Subcutaneous adipose tissue (tissue), 4 donors: ENCODE measurements around the gene C6orf89. TPM values are rescaled to one million over a fixed set of nuclear protein-coding genes. Genes with fewer than 3 reads are reported as not detected.

Experiments used
- total RNA-seq, 4 donors: library from RNA; depleted of rRNA; stranded (reverse); fragments of >200 nt; gene quantifications; one replicate each; pipeline ENCODE4 v1.1.0, GENCODE V29; 2016
- TF ChIP-seq, protein P1 (sequence below): fragments of 450-650 bp; IDR thresholded peaks from one replicate; pipeline ENCODE4 v1.5.1; 2016; ENCODE audit warnings: low read depth, mild to moderate bottlenecking, control low read depth, antibody characterized with exemption, moderate library complexity

Gene C6orf89, protein sequence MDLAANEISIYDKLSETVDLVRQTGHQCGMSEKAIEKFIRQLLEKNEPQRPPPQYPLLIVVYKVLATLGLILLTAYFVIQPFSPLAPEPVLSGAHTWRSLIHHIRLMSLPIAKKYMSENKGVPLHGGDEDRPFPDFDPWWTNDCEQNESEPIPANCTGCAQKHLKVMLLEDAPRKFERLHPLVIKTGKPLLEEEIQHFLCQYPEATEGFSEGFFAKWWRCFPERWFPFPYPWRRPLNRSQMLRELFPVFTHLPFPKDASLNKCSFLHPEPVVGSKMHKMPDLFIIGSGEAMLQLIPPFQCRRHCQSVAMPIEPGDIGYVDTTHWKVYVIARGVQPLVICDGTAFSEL
- total RNA-seq: 10 to 100 TPM; 36.2 to 49.5 (median 44.2) TPM

DNA sequence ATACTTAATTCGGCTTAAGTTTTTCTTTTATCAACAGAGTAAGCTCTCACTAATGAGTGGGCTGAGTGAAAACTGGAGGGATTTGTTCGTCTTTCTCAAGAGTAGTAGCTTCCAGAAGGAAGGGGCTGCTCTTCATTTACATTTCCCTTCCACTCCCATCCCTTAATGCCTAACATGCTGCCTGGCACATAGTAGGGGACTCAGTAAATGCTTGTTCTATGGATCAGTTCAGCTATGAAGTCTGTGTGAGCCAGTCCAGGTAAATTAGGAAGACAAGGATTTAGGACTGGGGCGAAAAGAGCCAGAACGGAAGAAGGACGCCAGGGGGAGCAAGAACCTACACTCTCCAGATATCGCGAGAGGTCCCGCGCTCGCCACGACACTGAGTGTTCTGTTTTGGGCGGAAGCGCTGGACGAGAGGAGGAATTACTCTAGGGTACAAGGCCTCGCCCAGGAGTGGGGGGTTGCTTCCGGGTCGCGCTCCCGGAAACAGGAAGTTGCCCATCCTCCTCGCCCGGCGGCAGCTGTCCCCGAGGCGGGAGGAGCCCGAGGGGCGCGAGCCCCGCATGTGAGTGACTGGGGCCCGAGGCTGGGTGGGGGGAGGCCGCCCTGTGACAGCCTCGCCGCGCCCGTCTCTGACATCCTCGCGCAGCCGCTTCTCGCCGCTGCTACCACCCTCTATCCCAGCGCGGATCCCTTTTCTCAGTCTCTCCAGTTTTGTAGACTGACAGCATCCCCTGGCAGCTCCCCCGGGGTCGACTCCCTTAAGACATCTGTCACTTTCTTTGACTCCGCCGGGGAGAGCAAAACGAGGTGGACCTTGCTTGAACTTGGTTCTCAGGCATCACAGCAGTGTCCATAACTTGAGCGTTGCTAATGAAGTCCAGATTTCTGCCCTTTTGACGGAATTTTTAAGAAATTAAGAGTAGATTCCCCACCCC lies at the start of gene C6orf89:
C6orf89 (plus strand) TSS at position 492 of the 941 bp plus-strand sequence. CDS start 13,493 bp downstream, outside the sequence.
- TF ChIP-seq, protein P1, sequence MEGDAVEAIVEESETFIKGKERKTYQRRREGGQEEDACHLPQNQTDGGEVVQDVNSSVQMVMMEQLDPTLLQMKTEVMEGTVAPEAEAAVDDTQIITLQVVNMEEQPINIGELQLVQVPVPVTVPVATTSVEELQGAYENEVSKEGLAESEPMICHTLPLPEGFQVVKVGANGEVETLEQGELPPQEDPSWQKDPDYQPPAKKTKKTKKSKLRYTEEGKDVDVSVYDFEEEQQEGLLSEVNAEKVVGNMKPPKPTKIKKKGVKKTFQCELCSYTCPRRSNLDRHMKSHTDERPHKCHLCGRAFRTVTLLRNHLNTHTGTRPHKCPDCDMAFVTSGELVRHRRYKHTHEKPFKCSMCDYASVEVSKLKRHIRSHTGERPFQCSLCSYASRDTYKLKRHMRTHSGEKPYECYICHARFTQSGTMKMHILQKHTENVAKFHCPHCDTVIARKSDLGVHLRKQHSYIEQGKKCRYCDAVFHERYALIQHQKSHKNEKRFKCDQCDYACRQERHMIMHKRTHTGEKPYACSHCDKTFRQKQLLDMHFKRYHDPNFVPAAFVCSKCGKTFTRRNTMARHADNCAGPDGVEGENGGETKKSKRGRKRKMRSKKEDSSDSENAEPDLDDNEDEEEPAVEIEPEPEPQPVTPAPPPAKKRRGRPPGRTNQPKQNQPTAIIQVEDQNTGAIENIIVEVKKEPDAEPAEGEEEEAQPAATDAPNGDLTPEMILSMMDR: no peak

DNA sequence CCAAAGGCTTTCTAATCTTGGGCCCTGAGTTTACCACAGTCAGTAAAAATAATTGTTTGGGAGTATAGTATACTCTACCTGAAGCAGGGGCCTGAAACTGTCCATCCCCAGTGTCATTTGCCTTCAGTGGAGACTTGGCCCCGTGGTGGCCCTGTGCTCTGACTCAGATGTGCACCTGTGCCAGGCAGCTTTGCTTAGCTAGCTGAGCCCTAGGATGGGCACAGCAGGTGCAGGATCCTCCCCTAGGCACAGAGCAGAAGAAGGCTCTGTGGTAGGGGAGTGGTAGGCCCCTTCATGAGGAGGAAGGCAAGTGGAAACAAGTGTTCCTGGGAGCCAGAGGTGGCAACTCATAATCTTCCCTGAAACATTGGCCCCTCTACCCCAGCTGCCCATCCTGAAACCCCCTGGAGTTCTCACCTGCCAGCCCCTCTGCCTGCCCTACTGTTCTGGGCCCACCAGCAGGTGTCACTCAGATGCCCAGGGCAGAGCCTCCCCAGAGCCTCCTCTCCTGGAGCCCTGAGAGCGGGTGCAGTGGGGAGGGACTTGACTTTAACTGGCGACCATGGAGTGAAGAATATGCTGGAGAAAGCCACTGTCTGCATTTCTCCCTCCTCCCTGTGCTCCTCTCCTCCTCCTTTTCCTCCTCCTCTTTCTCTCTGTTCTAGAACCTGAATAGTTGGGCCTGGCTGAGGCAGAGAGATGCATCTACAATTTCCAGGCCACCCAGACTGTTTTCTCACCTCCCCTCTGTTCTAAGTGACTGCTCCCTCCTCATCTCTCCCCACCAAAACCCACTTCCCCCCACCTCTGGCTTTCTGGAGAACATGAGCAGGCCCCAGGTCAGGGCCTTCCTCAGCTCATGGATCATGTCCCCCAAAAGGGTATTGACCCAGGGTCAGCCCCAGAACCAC lies 49.4 kb upstream of the C6orf89 start:
- TF ChIP-seq, protein P1: no peak

DNA sequence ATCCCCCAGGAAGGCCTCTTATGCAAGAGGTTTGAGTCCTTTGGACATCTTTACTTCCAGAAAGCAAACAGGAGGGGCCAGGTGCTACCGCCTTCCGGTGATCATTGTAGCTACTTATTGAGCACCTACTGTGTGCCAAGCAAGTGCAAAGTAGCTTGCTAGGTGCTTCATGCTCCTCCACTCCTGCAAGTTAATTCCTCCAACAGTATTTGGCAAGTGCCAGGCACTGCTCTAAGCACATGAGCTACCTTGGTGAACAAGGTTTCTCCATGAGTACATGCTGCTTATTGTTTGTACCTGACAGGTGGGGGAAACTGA lies 48.8 kb upstream of the C6orf89 start:
- TF ChIP-seq, protein P1: no peak

DNA sequence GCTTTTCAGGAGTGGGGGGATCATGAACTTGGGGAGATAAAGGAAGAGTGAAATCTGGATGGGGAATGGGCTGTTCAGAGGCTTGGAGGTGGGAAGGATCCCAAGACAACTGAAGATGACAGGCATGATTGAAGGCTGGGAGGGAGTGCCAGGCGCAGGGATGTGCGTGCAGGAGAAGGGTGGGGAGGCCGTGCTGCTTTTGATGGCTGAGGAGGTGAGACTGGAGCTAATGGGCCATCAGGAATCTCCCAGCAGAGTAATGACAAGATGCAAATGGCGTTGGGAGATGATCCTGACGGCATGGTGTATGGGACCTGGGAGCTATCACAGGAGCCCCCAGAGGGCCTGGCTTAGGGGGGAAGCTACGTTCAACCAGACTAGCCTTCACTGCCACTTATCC lies 48.1 kb upstream of the C6orf89 start:
- TF ChIP-seq, protein P1: no peak

DNA sequence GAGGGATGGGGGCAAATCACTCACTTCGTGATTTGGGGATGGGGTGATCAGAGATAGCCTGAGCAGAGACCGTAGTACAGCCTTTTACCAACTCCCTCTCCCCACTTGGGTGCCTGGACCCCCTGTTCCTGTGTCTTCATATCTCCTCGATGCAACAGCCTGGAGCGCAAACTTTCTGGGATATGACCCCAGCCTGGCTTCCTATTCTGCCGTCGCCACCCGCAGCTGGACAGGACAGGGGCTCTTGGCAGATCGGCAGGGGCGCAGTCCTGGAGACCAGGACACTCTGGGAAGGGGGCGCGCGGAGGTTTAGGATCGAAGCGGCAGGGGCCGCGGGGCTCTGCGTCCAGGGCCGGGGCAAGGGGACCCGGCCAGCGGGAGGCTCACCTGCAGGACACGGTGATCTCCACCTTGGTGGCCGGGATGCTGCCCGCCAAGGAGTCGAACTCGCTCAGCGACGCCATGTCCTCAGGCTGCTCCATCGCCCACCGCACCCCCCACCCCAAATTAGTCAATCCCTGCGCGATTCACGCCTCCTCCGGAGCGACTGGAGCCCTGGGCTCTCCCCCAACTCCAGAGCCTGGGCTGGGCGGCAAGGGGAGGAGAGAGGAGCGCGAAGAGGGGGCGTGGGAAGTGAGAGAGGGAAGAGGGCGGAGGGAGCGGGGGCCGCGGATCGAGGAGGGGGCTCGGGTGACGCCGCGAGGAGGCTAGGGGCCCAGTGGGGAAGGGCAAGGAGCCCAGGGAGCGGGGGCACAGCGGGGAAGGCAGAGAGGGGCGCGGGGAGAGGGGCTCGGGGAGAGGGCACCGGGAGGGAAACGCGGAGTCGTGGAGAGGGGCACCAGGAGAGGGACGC lies 46.6 kb upstream of the C6orf89 start, which contains the start of gene CPNE5:
CPNE5 (minus strand) TSS at position 549 of the 853 bp plus-strand sequence; CDS start at position 482, 67 bp downstream.
- TF ChIP-seq, protein P1: no peak

DNA sequence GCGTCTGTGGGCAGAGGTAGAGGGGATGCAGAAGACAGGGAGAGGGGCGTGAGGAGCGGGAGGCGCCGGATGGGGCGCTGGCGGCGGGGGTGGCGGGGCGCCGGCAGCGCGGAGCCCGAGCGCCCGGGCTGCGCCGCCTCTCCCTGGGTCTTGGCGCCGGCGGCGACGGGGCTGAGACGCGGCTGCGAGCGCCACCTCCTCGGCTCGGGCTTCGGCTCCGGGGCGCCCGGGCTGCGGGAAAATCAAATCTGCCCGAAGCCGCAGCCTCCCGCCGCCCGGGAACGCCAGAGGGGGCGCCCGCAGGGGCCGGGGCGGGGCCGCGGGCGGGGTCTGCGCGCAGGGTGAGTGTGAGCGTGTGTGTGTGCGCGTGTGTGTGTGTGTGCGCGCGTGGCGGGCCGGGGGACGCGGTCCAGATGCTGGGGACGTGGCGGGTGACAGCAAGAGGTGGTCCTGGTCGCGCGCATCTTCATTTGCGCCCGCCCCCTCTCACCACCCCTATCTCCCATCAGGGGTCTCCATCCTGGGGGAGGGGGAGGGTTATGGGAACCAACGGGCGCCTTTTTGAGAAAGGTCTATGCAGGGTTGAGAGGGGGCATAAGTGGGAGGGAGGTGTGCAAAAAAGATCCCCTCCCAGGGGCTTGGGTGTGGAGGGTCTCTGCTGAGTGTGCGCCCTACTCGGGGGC lies 45.9 kb upstream of the C6orf89 start:
- TF ChIP-seq, protein P1: no peak
